D341Med (cell line): ENCODE results near the gene SEPSECS.
A peak's percentile ranks its signal among the peaks of the same experiment; 100 is the strongest.

ENCODE experiments used
- DNase-seq: peaks from one replicate; pipeline ENCODE4 v3.0.0; 2012; ENCODE audit warnings: low spot score

SEPSECS gene

GRCh38 chr4:25159837-25160713 is at the start of gene SEPSECS:
Gene SEPSECS (minus strand): TSS chr4:25160449. CDS start chr4:25160369, 80 bp downstream.
- peak; percentile 93 for DNase-seq

- DNase-seq = no peak
These were observed 49.5 kb upstream of the SEPSECS start for GRCh38 chr4:25209702-25210101.

- no peak for DNase-seq
These were observed 47.7 kb upstream of the SEPSECS start for GRCh38 chr4:25207997-25208396.

- DNase-seq = no peak
These were observed 38.5 kb upstream of the SEPSECS start for GRCh38 chr4:25198713-25199112.

- DNase-seq = no peak
These were observed 30.2 kb upstream of the SEPSECS start for GRCh38 chr4:25190407-25190806.

GRCh38 chr4:25184056-25184455 is 23.8 kb upstream of the SEPSECS start:
- no peak for DNase-seq

GRCh38 chr4:25182937-25183336 is 22.7 kb upstream of the SEPSECS start:
- no peak for DNase-seq

GRCh38 chr4:25180524-25181131 is 20.4 kb upstream of the SEPSECS start:
- DNase-seq = peak; percentile 62

GRCh38 chr4:25178838-25179261 is 18.6 kb upstream of the SEPSECS start:
- no peak for DNase-seq

- DNase-seq = no peak
These were observed 16.9 kb upstream of the SEPSECS start for GRCh38 chr4:25177147-25177546.

GRCh38 chr4:25174674-25175073 is 14.4 kb upstream of the SEPSECS start:
- no peak for DNase-seq

- DNase-seq = no peak
These were observed 13.0 kb upstream of the SEPSECS start for GRCh38 chr4:25172961-25173915.

GRCh38 chr4:25171201-25171865 is 11.1 kb upstream of the SEPSECS start:
- no peak for DNase-seq

- no peak for DNase-seq
These were observed 9.2 kb upstream of the SEPSECS start for GRCh38 chr4:25169446-25169845.

- no peak for DNase-seq
These were observed 5.7 kb upstream of the SEPSECS start for GRCh38 chr4:25165916-25166315.

GRCh38 chr4:25163196-25163595 is 2.9 kb upstream of the SEPSECS start:
- DNase-seq = no peak

GRCh38 chr4:25162566-25162965 is 2.3 kb upstream of the SEPSECS start:
- no peak for DNase-seq

GRCh38 chr4:25161593-25161950 is 1.3 kb upstream of the SEPSECS start:
- no peak for DNase-seq

- DNase-seq = peak; percentile 45
These were observed 704 bp upstream of the SEPSECS start for GRCh38 chr4:25160714-25161592.

GRCh38 chr4:25158817-25159216 is 1.4 kb downstream of the SEPSECS start:
- DNase-seq = no peak

GRCh38 chr4:25157081-25157480 is 3.2 kb downstream of the SEPSECS start:
- DNase-seq = no peak
